ENCODE data around the gene CELA2A.

The CELA2A gene

GRCh38 chr1:15456313-15456954 lies at the start of gene CELA2A:
TSS of gene CELA2A (plus strand) at chr1:15456732. CDS start at chr1:15456754, 22 bp downstream.
- no peak for DNase-seq

- no peak for DNase-seq
Observed at GRCh38 chr1:15407580-15407979, 49.0 kb upstream of the CELA2A start.

GRCh38 chr1:15408890-15409387 lies 47.6 kb upstream of the CELA2A start:
- DNase-seq: no peak

- no peak for DNase-seq
Observed at GRCh38 chr1:15409388-15410222, 46.9 kb upstream of the CELA2A start, which contains the start of gene EFHD2. TSS of gene EFHD2 (plus strand) at chr1:15409888. CDS start at chr1:15409972, 84 bp downstream.

- no peak for DNase-seq
Observed at GRCh38 chr1:15410223-15410883, 46.2 kb upstream of the CELA2A start.

GRCh38 chr1:15410884-15411245 lies 45.7 kb upstream of the CELA2A start:
- DNase-seq: no peak

GRCh38 chr1:15411593-15412137 lies 44.9 kb upstream of the CELA2A start:
- DNase-seq: no peak

- DNase-seq: no peak
Observed at GRCh38 chr1:15412175-15412800, 44.2 kb upstream of the CELA2A start.

DNA sequence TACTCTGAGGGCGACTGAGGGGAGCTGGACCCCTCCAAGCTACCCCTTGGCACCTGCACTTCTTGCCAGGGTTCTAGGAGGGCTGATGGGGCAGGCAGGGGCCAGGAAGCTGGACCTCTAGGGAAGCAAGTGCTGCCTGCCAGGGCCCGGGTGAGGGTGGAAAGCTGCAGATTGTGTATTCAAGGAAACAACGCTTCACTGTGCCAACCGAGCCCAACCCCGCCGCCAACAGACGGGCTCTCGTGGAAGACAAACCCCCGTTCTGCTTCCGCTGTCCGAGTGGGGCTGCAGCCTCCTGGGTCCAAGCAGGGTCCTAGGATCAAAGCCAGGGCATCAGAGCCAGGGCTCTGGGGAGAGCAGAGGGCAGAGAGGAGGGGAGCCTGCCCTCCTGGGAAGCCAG lies 43.7 kb upstream of the CELA2A start:
- DNase-seq: no peak

DNA sequence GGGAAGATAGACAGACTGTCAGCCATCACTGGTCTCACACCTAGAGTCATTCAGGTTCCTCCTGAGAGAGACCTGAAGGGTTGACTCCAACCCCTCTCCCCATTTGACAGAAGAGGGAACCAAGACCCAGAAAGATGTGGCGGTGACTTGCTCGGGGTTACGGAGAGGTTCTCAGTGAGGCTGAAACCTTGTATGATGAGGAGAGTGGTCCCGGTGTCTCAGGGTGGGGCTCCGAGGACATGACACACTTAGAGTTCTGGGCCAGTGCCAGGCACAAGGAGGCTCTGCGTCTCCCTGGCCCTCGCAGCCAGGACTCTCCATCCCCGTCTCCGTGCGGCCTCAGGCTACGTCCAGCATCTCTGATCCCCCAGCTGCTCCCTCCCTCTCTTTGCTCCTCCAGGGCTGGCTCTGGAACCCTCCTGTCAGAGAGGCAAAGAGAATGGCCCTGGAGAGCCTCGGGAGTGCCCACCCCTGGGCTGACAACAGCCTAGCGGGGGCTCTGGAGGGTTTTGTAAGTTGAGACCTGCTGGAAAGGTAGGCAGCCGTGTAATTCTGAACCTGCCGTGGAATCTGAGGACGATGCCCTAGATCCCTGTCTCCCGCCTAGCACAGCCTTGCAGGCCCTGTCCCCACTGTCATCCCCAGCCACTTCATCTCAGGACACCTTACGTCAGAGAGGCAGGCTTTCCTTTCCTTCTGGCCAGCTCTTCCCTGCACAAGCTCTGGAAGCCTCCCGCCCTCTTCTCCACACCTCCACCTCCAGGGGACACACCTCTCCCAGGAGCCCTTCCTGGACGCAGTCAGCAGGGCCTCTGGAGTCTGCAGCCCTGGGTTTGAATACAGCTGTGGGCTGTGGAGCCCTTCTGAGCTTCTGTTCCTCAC lies 42.7 kb upstream of the CELA2A start:
- no peak for DNase-seq

DNA sequence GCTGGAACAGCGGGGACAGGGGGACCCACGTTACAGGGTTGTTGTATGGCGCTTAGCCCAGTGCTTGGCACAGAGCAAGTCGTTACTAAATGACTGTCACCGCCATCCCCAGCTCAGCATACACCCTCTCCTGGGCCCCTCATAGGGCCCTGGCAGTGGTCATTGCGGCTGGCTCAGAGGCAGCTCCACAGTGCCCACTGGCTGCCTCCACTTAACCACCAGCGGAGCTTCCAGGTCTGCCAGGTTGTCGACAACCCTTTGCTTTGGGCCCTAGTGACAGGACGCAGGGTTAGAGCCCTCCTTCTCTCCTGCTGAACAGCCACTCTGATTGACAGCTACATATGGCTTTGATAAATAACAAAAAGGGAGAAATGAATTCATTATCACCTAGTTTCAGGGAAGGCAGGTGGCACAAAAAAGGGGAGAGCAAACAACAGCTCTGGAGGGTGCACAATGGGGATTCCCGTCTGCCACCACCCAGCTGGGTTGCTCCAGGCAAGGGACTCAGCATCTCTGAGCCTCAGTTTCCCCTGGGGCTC lies 42.0 kb upstream of the CELA2A start:
- DNase-seq: no peak

- no peak for DNase-seq
Observed at GRCh38 chr1:15417059-15417934, 39.2 kb upstream of the CELA2A start.

DNA sequence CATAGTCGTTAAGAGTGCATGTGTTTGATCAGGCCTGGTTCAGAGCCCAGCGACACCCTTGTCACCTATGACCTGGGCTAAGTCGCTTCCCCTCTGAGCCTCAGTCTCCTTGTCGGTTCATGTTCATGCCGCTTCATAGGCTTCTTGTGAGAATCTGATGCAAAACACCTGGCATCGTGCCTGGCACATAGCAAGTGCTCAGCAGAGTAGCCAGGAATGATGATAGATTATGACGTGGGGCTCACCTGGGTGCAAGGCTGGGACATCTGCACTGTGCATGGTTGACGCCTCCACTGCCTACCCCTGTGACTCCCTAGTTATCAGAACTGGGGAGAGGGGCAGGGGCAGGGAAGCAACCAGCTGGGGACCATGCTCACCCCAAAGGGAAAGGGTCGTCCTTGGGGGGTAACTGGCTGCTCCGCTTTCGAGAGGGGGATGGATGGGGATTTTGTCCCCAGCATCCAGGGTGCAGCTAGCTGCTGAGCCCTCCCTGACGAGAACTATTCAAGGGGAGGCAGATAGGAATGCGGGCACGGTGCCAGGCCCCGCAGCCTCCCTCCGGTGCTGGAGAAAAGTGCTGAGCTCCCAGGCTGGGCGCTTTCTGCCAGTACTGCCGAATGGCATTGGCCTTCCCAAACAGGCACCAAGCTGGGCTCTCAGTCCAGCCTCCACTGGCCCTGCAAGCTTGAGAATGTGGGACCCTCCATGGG lies 37.6 kb upstream of the CELA2A start:
- no peak for DNase-seq

DNA sequence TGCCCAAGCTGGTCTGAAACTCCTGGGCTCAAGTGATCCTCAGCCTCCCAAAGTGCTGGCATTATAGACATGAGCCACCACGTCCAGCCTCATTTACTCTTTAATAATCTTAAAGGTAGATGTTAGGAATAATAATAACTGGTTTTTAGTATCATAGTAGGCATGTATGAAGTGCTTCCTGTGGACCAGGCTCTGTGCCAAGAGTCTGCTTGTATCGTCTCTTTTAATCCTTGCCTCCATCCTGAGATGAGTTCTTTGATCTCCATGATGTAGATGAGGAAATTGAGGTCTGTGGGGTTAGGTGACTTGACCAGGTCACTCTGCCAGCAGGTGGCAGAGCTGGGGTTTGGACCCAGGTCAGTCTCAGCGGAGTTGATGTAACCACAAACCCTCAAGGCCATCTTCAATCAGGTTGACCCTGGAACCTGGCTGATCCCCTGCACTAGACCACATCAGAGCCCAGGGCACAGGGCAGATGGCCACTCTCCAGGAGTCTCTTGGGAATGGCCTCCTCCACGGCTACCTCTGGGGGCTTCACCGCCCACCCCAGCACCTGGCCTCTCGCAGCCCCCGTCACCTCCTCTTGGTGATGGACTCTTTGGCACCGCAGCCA lies 35.6 kb upstream of the CELA2A start:
- no peak for DNase-seq

DNA sequence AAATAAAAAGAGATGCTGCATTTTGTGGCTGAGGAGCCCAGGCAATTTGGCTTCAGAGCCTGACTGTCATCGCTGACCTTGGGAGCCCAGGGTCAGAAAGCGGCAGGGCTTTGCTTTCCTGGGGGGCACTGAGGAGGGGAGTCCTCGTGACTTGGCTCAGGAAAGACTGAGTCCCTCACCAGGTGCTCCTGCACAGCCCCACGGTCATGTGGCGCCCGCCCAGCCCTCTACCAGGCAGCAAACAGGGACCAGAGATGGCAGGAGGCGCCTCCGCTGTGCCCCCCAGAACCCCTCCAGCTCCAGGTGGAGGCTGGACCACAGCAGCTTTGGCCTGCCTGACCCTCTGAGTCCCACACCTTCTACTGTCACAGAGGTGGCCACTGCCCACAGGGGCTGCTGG lies 33.7 kb upstream of the CELA2A start:
- no peak for DNase-seq

GRCh38 chr1:15423355-15424077 lies 33.0 kb upstream of the CELA2A start:
- DNase-seq: no peak

DNA sequence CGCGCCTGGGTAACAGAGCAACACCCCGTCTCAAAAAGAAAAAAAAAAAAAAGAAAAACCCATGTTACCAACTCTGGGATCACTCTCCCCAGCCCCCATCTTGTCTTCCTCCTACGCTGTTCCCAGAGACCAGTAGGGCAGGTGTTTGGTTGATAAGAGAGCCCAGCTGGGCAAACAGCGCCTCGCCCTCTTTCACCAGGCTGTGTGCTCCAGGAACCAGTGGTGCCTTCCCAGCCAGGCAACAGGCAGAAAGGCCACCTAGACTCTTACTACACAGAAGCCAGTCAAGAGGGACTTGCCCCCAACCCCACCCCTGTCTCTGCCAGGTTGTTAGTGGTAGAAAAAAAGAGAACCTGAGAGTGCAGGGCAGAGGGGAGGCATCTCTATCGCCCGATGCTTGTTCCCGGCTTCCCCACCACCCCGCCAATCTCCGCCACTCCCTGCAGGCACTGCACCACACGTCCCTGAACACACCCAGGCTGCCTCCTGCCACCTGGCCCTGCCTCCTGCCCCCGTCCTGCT lies 32.3 kb upstream of the CELA2A start:
- peak; percentile 81 for DNase-seq

GRCh38 chr1:15424981-15425380 lies 31.6 kb upstream of the CELA2A start:
- no peak for DNase-seq
